SHP77 treated with DMSO at 0.1 percent for 48 hours (cell line): Measurements from ENCODE around the gene INAFM2.

Experiments
- DNase-seq: peaks from one replicate; lab custom pipeline; 2025; lab: John Stamatoyannopoulos, UW

INAFM2 gene

GRCh38 chr15:40306908-40307307, 16.6 kb upstream of the INAFM2 start:
- DNase-seq: no peak

GRCh38 chr15:40307421-40308211, 15.9 kb upstream of the INAFM2 start, which contains the start of gene PLCB2:
PLCB2 (minus strand) TSS chr15:40307935; CDS start chr15:40307672, 263 bp downstream.
- peak; percentile 79 for DNase-seq

- no peak for DNase-seq
These were observed 14.1 kb upstream of the INAFM2 start for GRCh38 chr15:40309344-40309862.

GRCh38 chr15:40310001-40310959, 13.2 kb upstream of the INAFM2 start:
- no peak for DNase-seq

GRCh38 chr15:40310993-40311392, 12.5 kb upstream of the INAFM2 start:
- DNase-seq: no peak

GRCh38 chr15:40312370-40313158, 10.9 kb upstream of the INAFM2 start:
- no peak for DNase-seq

DNA sequence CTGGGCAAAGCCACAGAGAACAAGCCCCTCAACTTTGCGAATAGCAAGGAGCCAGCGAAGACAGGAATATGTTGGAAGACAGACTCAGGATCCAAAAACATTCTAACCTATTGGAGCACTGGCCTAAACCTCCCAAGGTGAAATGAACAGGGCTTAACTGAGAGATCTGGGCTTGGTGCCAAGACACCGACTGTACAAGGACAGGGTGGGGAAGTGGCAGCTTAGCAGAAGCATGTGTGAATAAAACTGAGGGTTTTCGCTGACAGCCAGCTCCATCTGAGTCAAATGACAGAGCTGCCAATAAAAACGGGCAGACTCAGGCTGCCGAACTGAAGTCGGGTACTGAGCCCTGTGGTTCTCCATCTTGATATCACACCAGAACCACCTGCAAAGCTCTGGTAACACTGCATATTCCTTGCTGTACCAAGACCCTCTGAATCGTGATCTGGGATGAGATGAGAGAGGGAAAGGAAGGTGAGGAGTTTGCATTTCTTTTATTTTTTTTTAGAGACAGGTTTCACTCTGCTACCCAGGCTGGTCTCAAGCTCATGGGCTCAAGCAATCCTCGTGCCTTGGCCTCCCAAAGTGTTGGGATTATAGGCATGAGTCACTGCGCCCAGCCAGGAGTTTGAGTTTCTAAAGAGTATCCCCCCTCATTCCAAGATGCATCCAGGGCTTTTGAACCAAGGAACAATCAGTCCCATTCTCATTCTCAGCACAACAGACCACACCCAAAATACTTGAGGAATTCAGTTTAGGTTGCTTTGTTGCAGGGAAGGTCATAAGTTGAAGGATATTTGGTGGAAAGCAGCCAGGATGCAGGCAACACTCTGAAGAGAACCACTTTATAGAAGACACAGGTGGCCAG, 9.7 kb upstream of the INAFM2 start:
- DNase-seq: peak; percentile 60

- no peak for DNase-seq
These were observed 8.7 kb upstream of the INAFM2 start for GRCh38 chr15:40314723-40315276.

- no peak for DNase-seq
These were observed 6.6 kb upstream of the INAFM2 start for GRCh38 chr15:40316931-40317330.

DNA sequence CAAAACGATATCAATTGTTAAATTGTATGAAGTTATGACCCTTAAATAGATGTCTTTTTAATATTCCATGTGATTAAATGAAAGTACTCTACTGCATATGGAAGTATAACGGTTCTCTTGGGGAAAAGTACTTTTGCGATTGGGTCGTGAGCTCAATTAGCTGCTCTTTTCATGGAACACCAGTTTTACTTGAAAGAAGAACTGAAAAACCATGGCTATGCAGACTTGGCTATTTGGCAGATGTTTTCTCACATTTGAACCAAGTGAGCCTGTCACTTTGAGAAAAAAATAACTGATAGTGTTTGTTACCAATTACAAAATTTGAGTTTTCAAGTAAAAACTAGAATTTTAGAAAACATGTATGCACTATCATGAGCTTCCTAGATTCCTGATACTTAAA, 5.9 kb upstream of the INAFM2 start:
- no peak for DNase-seq

- DNase-seq: no peak
These were observed 3.1 kb upstream of the INAFM2 start for GRCh38 chr15:40320409-40320808.

GRCh38 chr15:40320931-40321371, 2.5 kb upstream of the INAFM2 start:
- peak; percentile 36 for DNase-seq

DNA sequence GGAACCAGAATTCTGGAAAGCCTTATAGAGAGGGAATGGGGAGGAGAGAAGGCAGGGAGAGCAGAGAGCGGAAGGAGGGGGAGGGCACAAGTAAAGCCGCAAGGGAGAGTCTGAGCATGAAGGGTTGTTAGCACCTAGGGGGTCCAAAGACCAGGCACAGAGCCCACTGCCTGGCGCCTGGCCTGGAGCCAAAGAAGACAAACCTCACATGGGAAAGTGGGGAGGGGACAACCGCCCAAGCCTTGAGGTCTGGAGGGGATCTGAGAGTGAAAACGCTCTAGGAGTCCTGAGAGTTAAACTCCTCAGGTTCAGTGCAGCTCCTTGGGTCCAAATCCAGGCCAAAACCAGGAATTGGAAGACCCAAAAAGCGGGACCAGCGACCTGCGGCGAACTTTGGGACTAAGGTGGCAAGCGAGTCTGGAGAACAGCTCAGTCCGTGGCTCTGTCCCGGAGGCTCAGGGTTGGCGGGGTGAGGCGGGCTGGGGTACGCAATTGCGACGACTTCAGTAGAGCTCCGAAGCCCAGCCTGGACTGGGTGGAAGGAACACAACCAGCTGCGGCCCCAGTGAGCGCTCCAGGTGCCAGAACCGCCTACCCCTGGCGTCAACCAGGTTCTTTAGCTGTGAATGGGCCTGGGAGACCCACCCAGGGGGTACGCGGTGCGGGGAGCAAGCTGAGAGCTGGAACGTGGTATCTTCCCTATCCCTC, 807 bp upstream of the INAFM2 start:
- DNase-seq: no peak

- DNase-seq: no peak
These were observed 753 bp downstream of the INAFM2 start for GRCh38 chr15:40323953-40324937.

GRCh38 chr15:40325188-40325587, 1.7 kb downstream of the INAFM2 start:
- no peak for DNase-seq

DNA sequence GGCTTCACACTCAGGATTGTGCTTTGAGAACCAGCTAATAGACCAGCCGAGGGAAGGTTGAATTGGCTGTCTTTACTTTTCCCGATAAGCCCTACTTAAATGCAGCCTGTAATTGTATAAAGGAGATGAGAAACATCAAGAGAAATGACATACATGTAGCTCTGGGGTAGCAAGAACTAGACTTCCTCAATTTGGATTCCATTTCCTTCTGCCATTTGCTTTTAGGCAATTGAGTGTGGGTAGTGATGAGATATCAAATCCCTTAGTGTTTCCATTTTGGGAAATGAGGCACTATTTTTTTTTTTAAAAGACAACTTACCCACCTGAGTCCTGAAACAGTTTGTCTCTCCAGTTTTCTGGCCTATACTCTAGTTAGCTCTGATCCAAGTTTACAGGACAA, 2.2 kb downstream of the INAFM2 start:
- DNase-seq: no peak

DNA sequence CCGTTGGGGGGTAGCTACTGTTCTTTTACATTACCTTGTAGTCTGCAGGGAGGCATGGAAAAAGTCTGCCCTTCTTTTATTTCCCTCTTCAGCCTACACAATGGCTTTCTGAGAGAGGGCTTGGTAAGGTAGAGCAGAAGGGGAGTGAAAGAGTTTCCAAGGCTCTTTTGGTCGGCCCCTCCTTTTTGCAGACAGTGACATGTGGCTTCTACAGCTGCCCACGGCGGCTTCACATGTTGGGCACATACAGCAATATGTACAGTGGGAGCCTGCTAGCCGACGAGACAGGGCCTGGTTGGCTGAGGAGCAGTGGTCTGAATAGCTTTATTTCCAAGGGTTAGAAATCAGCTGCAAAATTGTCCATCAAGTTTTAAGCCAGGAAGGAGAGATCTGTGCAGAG, 4.0 kb downstream of the INAFM2 start:
- DNase-seq: no peak

- no peak for DNase-seq
These were observed 4.7 kb downstream of the INAFM2 start for GRCh38 chr15:40328176-40328575.

DNA sequence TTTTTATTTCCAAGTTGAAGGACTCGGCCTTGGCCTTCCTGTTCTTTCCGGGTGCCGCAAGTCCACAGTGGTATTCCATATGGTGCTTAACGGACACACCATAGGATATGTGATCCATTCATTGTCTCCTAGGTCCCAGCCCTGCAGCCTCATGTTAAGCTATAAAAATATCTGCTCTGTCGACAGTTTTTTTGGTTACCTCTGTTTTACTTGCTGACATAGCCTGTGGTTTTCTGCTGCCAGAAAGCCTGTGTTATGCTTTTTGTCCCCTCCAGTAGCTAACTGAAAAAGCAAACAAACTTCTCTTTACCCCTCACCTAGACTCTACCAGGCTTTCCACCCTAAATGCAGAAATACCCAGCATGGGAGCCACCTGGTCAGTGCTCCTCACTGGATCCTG, 5.3 kb downstream of the INAFM2 start:
- no peak for DNase-seq
